Activated CD4-positive, alpha-beta T cell treated with anti-CD3 and anti-CD28 coated beads for 1 hour (primary cell): Measurements from ENCODE around the gene LIN7A.

Source experiments
- DNase-seq: peaks from one replicate; pipeline ENCODE4 v3.0.0-alpha.2; 2020

The LIN7A gene

DNA sequence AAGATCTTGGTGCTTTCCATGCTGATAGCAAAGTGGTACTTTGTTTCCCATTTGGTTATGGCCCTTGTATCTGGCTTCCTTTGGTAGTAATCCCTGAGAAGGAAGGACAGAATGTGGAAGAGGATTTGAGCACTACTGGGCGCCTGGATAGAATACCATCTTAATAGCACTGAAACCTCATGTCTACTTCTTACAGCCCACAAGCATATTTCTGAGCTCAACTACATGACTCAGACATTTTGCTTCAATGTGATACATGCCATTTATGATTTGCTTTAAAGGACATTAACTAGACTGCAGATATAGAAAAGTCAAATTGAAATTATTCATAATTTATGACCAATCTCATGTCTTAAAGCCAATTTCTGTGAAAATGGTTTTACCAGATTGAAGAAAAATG is 80.4 kb downstream of the LIN7A start:
- DNase-seq, result no peak

DNA sequence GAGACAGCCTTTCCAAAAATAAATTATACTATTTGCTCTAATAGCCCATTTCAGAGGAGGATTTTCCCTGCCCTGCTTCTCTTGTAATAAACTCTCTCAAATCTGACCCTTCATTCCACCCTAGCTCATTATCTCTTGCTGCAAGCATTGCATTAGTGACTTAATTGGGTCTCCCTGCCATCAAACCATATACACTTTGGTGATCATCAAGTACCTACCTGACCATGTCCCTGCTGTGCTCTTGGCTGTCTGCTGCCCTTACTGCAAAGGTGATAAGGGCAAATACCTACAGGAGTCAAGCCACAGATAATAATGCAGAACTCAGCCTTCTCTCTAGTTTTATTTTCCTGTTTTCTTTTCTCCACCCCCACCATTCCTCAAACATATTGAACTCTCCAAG is 88.4 kb downstream of the LIN7A start:
- DNase-seq, result no peak

DNA sequence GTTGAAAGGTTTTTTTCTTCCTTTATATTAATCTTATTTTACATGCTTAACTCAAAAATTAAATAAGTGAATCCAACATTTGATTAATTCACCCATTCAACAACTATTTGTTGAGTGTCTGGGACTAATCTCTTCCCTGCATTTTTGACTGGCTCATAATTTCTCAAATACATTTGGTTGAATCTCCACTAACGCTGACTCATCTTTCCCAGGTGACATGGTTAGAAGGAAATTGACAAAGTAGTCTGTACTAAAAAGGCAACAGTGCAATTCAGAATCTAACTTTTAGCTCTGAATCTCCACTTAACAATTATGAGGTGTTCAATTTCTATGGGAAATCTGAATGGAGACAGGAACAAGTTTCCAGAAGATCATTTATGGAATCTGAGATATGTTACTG is 88.9 kb downstream of the LIN7A start:
- no peak for DNase-seq

DNA sequence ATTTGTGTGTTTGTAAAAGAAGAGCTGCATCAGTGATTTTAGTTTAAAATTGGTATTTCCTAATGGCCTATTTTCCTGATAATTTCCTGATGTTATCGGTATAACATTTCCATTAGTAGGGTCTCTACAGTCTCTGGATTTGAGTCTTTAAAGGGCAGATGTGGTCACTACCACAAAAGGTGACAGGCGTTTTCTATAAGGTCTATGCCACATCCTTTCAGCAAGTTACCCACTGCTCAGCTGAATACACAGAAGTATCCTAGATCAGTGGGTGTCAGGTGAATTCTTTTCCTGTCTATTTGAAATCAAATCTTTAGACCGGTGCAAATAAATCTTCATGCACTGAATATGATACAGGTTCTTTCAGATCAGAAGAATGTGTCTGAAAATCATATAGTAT is 90.2 kb downstream of the LIN7A start:
- DNase-seq, result no peak

DNA sequence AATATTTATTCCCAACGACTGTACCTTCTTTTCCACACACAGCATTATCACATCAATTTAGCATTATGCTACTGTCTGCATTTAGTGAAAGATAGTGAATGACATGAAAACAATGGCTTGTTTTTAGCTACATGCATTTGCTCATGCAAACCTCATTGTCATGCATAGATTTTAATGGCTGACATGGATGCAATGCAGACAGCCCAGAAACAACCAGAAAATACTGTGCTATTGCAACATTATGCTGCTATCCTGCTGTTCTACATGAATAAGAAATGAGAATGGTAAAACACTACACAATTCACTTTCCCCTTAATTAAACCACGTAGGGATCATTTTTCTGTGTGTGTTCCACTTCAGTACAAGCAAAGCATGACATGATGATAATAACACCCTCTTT is 90.8 kb downstream of the LIN7A start:
- DNase-seq, result no peak

DNA sequence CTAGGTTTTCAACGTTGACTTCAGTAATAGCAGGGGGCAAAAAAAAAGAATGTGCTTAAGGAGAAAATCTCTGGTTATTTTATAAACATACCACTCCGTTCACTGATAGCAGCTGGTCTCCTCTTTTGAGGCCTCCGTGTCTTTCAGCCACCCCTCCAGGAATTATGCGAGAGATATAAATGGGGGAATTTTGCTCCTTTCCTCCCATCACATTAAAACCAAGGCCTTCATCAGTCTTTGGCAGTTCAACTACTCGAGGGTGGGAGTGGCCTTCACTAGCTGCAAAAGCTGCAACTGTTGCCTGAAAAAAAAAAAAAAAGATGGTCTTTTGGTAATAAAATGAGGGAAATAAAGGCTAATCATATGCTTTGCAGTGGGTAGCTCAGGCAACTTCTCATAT is 92.1 kb downstream of the LIN7A start:
- DNase-seq, result no peak

DNA sequence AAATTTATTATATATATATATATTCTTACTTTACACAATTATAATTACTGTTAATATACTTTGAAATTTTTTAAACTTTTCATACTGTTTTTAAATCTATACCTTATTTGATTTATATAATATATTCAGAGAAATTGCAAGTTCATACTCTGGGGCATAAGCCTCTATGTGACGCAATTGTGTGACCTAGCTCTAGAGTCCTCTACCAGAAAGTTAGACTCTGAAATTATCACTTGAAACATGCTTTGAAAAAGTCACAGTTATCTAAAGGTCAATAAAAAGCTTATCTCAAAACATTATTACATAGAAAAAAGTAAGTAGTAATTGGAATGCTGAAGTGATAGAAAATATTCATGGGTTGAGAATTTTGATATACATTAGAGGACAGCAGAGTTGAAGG is 93.8 kb downstream of the LIN7A start:
- DNase-seq, result no peak

DNA sequence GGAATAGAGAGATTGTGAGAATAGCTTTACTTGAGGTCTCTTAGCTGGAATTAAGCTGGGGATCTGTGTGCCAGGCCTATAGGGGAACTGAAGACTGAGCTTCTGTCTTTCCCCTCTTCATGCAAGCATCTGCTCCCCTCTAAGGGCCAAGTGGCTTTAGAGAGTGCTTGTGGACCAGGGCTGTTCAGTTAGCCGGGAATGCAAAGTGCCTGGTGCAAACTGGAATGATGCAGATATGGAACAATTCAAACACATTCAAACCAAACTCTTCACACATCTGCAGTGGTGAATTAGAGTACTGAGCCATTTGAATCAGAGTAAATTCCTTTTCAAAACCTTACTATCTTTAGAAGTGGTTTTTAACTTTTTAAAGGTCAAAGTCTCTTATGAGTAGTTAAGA is 99.0 kb downstream of the LIN7A start:
- no peak for DNase-seq

DNA sequence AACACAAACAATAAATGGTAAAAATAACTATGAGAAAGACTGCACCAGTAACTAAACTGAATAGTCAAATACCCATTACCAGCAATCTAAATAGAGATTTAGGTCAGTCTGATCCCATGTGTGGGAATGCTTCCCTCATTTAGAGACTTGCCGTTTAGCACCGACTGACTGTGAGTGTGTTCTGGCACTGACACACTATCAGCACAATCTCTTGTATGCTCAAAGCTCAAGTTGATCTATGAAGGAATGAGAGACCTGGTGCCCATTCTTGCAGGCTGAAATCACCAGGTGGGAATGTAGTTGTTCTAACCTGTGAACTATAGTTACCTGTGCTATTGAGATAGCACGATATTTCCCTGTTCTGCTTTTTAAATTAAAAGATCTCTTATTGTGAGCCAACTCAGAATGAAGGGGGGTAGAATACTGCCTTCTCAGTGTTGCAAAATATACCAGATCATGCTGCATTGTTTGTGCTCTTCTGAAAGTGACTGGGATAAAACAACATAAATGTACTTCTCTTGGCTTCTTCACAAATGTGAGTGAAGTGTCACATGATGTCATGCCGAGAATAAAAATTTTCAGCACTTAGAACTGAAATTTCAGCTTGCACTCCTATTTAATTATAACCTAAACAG is 99.6 kb downstream of the LIN7A start:
- no peak for DNase-seq

DNA sequence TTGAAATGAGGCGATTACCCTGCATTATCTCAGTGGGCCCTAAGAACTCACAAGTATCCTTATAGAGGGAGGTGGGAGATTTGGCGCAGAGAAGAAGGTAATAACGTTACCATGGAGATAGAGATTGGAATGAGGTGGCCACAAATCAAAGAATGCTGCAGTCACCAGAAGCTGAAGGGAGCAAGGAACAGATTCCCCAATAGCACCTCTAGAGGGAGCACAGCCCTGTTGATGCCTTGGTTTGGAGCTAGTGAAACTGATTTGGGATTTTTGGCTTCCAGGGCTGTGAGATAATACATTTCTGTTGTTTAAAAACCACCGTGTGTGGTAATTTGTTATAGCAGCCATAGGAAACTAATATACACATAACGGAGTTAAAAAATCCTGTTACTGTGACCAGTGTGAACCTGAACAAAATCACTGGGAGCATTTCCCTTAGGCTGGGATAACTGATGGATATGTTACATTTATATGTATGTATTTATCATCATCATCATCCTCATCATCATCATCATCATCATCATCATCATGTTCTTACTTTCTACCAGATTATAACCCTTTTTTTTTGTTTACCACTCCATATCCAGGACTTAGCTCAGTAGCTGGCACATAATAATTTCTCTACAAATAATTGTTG is 100.3 kb downstream of the LIN7A start:
- DNase-seq, result no peak

DNA sequence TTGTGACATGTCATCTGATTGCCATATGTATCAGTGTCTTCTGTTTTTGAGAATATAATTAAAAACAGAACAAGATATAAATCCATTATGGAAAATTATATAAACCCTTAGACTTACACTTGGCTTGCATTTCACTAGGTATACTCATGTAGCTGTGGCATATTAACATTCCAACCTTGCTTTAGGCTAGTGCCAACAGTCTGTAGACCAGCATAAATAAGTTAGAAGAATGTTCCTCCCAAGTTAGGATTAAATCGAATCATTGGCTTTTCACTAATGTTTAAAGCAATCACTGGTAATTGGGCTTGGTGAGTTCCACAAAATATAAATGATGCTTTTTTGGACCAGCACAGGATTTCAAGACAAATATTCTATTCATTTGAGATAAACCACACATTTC is 103.0 kb downstream of the LIN7A start:
- DNase-seq, result no peak

DNA sequence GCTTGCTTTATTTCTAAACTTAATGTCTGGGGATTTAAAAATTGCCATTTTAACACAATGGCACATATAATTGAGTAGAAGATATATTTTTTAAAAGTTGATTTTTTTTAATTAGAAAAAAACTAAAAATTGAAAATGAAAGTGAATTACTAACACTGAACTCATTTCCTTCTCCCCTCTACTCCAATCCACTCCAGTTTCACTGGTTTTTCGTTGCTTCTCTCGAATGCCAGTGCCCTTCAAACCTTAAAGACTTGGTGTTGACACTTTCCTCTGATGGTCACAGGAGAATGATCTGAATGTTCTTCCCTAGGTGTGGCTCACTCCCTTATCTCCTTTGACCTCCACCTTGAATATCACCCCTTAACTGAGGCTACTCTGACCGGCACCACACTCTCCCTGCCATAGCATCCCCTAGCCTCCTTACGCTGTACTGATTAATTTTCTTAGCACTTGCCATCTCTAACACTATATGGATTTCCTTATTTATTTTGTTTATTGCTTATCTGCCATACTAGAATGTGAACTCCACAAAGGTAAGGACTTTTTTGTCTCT is 107.1 kb downstream of the LIN7A start:
- DNase-seq, result no peak

DNA sequence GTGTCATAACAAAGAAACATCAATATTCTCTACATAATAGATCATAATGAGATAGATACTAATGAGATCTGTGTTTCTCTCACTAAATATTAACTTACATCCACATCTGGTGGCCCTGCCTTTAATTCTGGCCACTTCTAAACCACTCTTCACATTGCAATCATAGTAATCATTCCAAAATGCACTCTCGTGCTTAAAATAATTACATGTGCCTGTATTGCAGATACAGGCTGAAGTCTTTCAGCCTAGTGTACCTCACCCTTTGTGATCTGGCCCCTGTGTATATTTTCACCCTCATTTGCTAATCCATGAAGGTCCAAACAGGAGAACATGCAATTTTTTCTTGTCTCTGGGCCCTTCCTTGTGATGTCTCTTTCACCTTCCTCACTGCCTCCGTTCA is 108.0 kb downstream of the LIN7A start:
- DNase-seq, result no peak

DNA sequence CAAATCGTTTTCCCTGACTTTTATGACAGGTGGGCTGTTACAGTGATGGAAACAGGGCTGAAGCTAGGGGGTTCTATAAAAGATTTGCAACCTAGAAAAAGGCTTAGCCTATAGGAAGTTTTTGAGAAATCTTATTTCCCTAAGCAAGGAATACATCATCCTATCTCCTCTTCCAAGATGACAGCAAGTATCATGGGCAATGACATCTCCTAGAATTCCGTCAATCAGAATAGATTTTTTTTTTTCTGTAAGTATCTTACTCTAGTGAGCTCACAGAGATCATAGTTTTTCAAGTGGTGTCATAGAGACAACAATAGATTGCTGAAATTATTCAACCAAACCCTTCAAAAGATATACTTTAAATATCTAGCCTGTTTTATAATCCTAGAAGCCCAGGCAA is 112.2 kb downstream of the LIN7A start:
- no peak for DNase-seq

DNA sequence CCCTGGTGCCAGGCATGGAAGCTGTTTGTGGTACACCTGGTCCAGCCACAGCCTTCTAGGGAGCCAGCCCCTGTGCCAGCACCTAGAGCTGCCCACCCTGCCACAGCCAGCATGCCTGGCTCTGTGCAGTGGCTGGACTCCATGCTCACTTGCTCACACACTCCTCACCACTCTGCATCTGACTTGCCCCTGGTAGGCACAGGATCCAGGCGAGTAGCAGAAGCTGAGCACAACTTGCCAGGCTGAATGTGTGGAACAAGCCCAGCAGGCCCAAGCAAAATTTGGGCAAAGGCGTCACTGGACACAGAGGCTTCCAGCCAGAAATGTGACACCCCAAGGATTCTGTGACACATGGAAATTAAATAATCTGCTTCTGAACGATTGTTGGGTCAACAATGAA is 114.3 kb downstream of the LIN7A start:
- DNase-seq, result no peak

DNA sequence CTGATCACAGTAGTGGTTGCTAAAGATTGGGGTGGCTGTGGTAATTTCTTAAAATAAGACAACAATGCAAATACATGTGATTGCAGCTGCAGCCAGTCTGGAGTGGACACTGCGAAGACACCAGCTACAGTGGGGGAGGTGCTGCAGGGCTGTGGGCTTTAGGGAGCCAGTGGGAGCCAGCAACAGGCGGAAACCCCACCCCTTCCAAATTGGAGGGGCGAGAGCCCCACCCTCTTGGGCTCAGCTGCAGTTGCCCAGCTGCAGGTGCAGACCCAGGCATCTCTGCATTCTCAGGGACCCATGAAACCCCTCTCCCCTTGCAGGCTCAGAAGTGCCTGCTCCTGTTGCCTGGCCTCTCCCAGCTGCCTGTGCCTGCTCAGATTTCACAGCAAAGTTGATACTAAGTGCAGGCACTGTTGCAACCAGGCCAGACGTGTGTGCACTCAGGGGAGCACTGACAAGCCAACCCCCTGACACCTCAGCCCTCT is 116.2 kb downstream of the LIN7A start:
- DNase-seq, result no peak

DNA sequence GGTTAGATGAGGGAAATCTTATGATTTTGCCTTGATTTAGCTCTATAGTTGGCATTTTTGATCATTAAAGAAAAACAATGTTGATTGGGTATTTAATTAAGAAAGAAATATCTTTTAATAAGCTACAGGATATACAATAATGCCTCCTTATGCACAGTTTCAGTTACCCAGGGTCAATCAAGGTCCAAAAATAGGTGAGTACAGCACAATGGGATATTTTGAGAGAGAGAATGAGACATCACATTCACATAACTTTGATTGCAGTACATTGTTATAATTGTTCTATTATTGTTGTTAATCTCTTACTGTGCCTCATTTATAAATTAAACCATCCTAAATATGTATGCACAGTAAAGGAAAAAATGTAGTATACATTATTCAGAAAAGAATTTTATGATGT is 118.9 kb downstream of the LIN7A start:
- DNase-seq, result no peak

DNA sequence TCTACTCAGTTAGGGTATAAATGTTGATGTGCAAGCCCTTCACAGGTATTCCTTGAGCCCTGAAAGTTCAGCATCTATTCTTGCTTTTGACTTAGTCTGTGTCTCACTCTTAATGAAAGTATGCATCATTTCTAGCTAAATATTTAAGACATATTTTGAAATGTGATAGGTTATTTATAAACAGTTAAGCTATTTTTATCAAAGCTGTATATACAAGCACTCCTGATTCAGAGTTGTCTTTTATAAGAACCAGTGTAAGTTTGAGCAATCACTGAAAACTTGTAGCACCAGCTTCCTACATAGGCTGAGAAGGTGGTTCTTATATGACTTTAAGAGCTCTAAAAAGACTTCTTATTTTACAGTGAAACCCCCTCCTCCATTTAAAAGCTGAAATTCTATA is 122.4 kb downstream of the LIN7A start:
- no peak for DNase-seq

DNA sequence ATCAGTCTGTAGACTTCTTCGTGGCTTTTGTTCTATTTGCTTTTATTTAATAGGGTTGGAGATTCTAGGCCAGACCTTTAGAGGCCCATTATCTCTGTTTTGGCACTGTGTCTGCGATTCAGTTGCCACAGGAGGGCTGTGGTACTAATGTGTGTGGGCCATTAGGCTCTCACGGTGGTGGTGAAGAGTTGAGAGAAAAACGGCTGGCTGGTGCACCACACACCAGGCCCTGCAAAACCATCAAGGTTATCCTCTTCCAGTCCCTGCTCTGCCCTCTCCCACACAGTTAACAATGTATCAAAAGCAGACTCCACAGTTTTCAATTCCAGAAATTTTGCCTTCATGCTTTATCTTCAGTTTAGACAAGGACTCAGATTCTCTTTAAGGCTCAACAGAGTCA is 123.3 kb downstream of the LIN7A start:
- no peak for DNase-seq

DNA sequence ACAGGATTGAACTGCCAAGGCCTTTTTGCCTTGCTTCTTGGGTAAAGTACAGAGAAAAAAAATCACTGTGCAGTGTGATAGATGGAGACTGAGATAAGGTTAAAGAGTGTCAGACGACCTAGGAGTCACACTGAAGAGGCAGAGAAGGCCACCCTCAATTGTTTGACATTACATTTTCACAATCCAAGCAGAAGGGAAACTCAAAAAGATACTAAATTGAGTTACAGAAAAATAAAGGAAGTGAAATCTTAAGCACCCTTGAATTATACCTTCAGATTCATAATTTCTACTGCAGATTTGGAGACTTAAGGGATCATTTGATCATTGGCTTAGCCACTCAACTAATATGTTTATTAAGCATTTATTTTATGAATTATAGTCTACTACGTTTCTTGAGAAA is 123.9 kb downstream of the LIN7A start:
- no peak for DNase-seq

DNA sequence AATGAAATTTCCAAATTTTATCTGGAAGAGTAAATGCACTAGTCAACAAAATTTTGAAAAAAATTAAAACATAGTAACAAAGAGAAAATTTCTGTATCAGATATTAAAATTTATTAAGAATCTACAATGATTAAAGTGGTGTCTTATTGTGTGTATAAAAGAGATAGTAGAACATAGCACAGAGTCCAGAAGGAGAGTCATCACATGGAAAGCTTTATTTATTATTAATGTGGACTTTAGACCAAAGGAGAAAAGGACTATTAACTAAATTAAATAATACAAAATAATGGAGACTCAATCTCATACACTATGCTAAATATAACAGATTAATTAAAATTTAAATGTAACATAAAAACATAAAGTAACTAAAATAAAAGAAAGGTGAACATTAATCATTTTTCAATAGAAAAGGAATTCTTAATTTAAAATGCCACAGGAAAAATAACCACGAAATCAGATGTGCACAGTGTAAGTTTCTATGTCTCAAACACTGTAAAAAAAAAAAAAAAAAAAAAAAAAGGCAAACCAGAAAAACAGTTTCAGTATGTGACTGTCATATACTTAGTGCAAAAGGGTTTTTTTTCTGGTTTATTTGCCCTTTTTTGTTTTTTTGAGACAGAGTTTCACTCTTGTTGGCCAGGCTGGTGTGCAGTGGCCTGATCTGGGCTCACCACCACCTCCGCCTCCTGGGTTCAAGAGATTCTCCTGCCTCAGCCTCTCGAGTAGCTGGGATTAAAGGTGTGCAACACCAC is 125.6 kb downstream of the LIN7A start:
- DNase-seq, result no peak

DNA sequence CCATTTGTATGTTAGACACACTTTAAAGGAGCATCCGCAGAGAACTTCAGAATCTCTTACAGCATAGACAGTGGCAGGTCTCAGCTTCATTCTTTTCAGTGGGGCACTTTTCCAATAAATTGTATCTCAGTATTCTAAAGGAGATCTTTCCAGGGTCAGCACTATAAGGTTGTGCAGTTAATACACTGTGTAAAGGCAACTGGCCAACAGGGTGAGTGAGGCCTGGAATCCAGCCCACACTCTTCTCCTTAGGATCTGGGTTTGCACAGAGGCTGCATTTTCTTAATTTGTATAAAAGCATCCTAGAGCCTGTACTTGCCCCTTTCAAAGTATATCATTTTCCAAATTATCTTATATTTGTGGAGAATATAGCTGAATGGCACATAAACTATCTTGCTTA is 126.9 kb downstream of the LIN7A start:
- DNase-seq, result no peak

DNA sequence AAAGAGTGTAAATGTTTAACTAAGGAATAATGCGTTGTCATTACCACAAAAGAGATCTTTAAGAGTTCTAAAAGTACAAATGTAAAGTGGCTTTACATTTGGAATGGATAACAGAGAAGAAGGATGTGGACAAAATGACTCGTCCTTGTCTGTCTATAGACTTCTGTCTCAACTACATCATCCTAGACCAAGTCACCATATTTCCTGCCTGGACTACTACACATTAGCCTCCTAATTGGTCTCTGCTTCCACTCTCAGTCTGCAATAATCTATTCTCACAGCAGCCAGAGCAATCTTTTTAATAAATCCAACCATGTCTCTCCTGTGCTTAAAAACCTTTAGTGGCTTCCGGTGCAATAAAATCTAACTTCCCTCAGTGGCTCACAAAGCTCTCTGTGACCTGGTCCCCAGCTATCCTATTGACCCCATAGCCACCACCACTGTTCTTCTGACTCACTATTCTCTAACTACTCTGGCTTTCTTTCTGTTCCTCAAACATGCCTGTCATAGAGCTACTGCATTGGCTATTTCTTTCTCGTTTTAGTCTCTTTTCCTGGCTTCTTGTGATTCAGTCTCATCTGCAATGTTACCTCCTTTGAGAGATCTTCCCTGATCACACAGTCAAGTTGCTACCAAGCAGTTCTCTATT is 130.0 kb downstream of the LIN7A start:
- DNase-seq, result no peak

DNA sequence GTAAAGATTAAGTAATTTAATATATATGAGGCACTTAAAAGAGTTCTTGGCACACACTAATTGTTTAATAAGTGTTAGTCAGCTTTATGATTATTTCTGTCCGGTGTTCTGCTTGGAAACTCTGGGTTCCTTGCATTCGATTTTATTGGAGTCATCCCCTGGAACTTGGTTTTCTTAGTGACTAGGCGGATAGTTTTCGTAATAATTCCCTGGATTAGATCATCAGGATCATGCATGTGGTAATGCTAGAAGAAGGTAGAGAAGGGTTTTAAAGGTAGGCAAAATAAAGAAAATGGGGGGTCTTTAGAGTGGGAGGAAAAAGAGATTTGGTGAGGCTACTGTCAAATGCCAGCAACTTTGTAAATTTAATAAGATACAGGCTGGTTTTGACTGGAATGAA is 132.6 kb downstream of the LIN7A start:
- no peak for DNase-seq
